ENCODE data around the gene PERP.
"Not testable (repeated sequence)": the region's sequence is repeated elsewhere in the genome, so short reads cannot be mapped to it uniquely, and the experiment has no call there.

PERP gene

DNA sequence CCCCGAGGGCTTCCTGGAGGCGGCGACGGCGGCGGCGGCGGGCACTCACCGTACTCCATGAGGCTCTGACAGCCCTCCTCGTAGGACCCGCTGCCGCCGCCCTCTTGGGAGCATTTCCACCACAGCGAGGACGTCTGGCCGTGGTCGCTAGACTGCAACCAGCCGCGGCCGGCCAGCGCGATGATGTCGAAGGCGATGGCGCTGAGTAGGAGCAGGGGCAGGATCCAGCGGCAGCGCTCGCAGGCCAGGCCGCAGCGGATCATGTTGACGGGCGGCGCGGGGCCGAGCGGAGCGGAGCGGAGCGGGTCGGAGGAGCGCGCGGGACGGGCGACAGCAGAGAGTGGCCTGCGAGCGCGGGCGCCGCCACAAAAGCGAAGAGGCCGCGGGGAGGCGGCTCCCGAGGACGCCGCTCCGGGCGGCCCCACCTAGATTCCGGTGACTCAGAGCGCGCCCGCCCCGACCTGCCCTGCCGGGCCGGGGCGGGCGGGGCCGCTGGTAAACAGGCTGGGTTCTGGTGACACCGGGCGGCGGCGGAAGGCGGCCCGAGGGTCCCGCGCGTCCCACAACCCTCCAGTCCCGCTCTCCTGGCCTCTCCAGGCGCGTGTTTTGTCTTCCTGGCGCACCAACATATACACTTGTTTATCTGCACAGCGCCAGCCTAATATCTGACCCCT, at the start of gene PERP:
Gene PERP, minus strand, starts transcription at position 342 of the 674 bp plus-strand sequence. Its CDS starts 79 bp downstream, at position 263.
- Mint-ChIP-seq H3K4me3 (peak within 1 kb of the TSS; percentile 95), H3K4me1 (peaks cover 17% of the 10 kb centered on the region), H3K36me3 (no peaks in the 10 kb centered on the region), H3K9me3 (no peaks in the 10 kb centered on the region), H3K27ac (peak within 1 kb of the TSS; percentile 82), H3K27me3 (peaks cover 19% of the 10 kb centered on the region)
- ATAC-seq (ENCODE audit: low read depth) (peak; percentile 83), DNase-seq (ENCODE audit: low spot score in 2 of 2) (peak; percentile 28 to 38)

- H3K27ac Mint-ChIP-seq, result no peak overlapping the region
- peaks cover 17% of the 10 kb centered on the region for H3K27me3 Mint-ChIP-seq
- no peak for DNase-seq (ENCODE audit: low spot score in 2 of 2)
- H3K4me3 Mint-ChIP-seq, result no peak overlapping the region
- H3K9me3 Mint-ChIP-seq, result peaks cover 5% of the 10 kb centered on the region
- no peaks in the 10 kb centered on the region for H3K36me3 Mint-ChIP-seq
- no peaks in the 10 kb centered on the region for H3K4me1 Mint-ChIP-seq
- ATAC-seq (ENCODE audit: low read depth), result no peak
These were observed 48.2 kb upstream of the PERP start for GRCh38 chr6:138155443-138155842.

DNA sequence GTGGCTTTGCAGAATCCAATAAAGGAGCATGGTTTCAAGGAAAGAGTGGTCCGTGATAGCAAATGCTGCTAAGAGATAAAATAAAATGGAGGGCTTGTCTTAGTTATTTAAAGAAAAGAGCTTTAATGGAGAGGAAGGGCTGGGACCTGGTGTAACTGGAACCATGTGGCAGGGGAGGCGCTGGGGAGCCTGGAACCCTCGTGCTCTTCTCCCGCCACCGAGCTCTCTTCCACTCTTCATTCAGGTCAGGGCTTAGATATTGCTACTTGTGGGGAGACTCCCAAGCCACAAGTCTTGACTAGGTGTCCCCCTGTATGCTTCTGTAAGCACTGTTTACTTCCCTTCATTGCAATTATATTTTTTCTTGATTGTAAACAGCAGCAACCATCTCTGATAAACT, 39.3 kb upstream of the PERP start:
- Mint-ChIP-seq H3K9me3 (peaks cover 2% of the 10 kb centered on the region), H3K4me1 (peaks cover 2% of the 10 kb centered on the region), H3K36me3 (no peaks in the 10 kb centered on the region), H3K4me3 (no peak overlapping the region), H3K27me3 (peaks cover 8% of the 10 kb centered on the region), H3K27ac (no peak overlapping the region)
- DNase-seq (ENCODE audit: low spot score in 2 of 2) (no peak), ATAC-seq (ENCODE audit: low read depth) (no peak)

- peaks cover 6% of the 10 kb centered on the region for H3K27me3 Mint-ChIP-seq
- H3K27ac Mint-ChIP-seq, result no peak overlapping the region
- peaks cover 2% of the 10 kb centered on the region for H3K9me3 Mint-ChIP-seq
- H3K4me1 Mint-ChIP-seq, result peaks cover 2% of the 10 kb centered on the region
- no peaks in the 10 kb centered on the region for H3K36me3 Mint-ChIP-seq
- DNase-seq (ENCODE audit: low spot score in 2 of 2) (no peak), ATAC-seq (ENCODE audit: low read depth) (peak; percentile 92)
- no peak overlapping the region for H3K4me3 Mint-ChIP-seq
These were observed 38.2 kb upstream of the PERP start for GRCh38 chr6:138145402-138145801.

DNA sequence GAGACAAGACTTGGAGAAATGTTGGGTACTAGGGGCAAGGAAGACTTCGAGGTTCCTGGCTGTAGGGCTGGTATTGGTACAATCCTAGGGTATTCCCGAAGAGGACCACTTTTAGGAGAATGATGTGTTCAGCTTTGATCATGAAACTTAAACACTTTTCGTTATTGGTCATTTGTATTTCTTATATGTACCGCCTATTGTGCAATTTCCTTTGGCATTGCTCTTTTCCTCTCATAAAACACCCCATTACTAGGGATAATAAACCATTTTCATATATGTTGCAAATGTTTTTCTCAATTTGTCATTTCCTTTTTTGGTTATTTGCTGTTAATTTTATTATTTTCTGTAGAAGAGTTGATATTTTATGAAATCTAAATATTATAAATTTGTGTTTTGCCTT, 35.6 kb upstream of the PERP start:
- no peak for ATAC-seq (ENCODE audit: low read depth)
- H3K4me3 Mint-ChIP-seq, result no peak overlapping the region
- H3K27ac Mint-ChIP-seq, result no peak overlapping the region

GRCh38 chr6:138129190-138129589, 22.0 kb upstream of the PERP start:
- DNase-seq (ENCODE audit: low spot score in 2 of 2) (no peak), ATAC-seq (ENCODE audit: low read depth) (no peak)
- H3K27me3 Mint-ChIP-seq, result peaks cover 11% of the 10 kb centered on the region
- no peak overlapping the region for H3K4me3 Mint-ChIP-seq
- no peaks in the 10 kb centered on the region for H3K4me1 Mint-ChIP-seq
- no peak overlapping the region for H3K27ac Mint-ChIP-seq
- no peaks in the 10 kb centered on the region for H3K36me3 Mint-ChIP-seq
- H3K9me3 Mint-ChIP-seq, result no peaks in the 10 kb centered on the region

More for the DNA sequence above, 35.6 kb upstream of the PERP start:
- Mint-ChIP-seq H3K27me3 (peaks cover 12% of the 10 kb centered on the region), H3K9me3 (peaks cover 2% of the 10 kb centered on the region), H3K4me1 (peaks cover 2% of the 10 kb centered on the region), H3K36me3 (no peaks in the 10 kb centered on the region)
- DNase-seq (ENCODE audit: low spot score in 2 of 2), result no peak

- no peaks in the 10 kb centered on the region for H3K36me3 Mint-ChIP-seq
- ATAC-seq (ENCODE audit: low read depth) (no peak), DNase-seq (ENCODE audit: low spot score in 2 of 2) (no peak)
- no peaks in the 10 kb centered on the region for H3K4me1 Mint-ChIP-seq
- no peak overlapping the region for H3K4me3 Mint-ChIP-seq
- no peak overlapping the region for H3K27ac Mint-ChIP-seq
- H3K27me3 Mint-ChIP-seq, result peaks cover 9% of the 10 kb centered on the region
- H3K9me3 Mint-ChIP-seq, result peaks cover 3% of the 10 kb centered on the region
These were observed 20.9 kb upstream of the PERP start for GRCh38 chr6:138128096-138128495.

- H3K27me3 Mint-ChIP-seq, result peaks cover 14% of the 10 kb centered on the region
- H3K9me3 Mint-ChIP-seq, result peaks cover 3% of the 10 kb centered on the region
- no peaks in the 10 kb centered on the region for H3K36me3 Mint-ChIP-seq
- DNase-seq (ENCODE audit: low spot score in 2 of 2) (no peak), ATAC-seq (ENCODE audit: low read depth) (no peak)
- no peak overlapping the region for H3K27ac Mint-ChIP-seq
- H3K4me1 Mint-ChIP-seq, result no peaks in the 10 kb centered on the region
- H3K4me3 Mint-ChIP-seq, result no peak overlapping the region
These were observed 16.9 kb upstream of the PERP start for GRCh38 chr6:138124096-138124495.

DNA sequence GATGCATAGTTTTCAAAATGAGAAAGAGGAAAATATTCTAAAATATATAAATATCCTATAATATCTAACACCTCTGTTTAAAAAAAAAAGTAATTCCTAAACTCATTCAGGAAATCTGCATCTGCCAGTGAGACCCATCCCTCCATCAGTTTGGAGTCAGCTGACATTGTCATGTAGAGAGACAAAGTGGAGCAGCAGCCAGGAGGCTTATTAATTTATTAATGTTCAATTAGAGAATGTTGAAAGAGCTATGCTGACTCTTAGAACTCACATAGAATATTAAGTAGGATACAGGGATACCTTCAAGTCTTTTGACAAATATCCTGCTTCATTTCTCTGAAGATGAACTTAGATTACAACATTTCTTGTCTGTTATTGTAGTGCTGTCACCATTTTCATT, 12.8 kb upstream of the PERP start:
- Mint-ChIP-seq H3K9me3 (peaks cover 3% of the 10 kb centered on the region), H3K4me3 (no peak overlapping the region), H3K27ac (no peak overlapping the region), H3K4me1 (peaks cover 6% of the 10 kb centered on the region), H3K27me3 (peaks cover 20% of the 10 kb centered on the region), H3K36me3 (no peaks in the 10 kb centered on the region)
- no peak for ATAC-seq (ENCODE audit: low read depth)
- no peak for DNase-seq (ENCODE audit: low spot score in 2 of 2)

DNA sequence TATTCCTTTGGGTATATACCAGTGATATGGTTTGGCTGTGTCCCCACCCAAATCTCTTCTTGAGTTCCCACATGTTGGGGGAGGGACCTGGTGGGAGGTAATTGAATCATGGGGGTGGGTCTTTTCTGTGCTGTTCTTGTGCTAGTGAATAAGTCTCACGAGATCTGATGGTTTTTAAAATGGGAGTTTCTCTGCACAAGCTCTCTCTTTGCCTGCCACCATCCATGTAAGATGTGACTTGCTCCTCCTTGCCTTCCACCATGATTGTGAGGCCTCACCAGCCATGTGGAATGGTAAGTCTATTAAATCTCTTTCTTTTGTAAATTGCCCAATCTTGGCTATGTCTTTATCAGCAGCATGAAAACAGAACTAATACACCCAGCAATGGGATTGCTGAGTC, 12.0 kb upstream of the PERP start:
- not testable (repeated sequence) for H3K27ac Mint-ChIP-seq; DNase-seq (ENCODE audit: low spot score in 2 of 2); H3K4me1 Mint-ChIP-seq

DNA sequence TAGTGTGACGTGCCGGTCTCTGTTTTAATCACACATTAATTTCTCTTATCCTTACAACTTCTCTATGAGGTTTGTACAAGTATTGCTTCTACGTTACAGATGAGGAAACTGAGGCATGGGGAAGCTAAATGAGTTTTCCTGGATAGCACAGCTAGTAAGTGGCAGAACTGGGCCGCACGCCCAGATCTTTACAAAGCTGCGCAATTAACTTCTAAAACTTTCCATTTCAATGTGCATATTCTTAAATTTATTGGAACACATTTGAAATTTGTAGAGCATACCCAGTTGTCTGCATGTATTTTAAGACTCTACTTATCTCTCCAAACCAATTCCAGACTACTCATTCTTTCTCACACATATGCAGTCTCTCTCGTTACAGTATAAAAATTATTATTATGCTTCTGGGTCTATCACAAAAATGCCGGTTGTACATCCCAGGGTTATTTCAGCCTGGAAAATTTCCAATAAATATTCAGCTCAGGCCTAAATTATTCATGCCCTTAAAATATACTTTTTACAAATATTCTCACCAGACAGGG, 10.2 kb upstream of the PERP start:
- DNase-seq (ENCODE audit: low spot score in 2 of 2) (no peak), ATAC-seq (ENCODE audit: low read depth) (no peak)
- no peak overlapping the region for H3K27ac Mint-ChIP-seq
- no peaks in the 10 kb centered on the region for H3K9me3 Mint-ChIP-seq
- no peak overlapping the region for H3K4me3 Mint-ChIP-seq
- H3K4me1 Mint-ChIP-seq, result peaks cover 6% of the 10 kb centered on the region
- no peaks in the 10 kb centered on the region for H3K36me3 Mint-ChIP-seq
- peaks cover 19% of the 10 kb centered on the region for H3K27me3 Mint-ChIP-seq

More for the DNA sequence above, 12.0 kb upstream of the PERP start:
- not testable (repeated sequence) for H3K9me3 Mint-ChIP-seq; H3K4me3 Mint-ChIP-seq; H3K36me3 Mint-ChIP-seq; ATAC-seq (ENCODE audit: low read depth)
- H3K27me3 Mint-ChIP-seq, result peaks cover 21% of the 10 kb centered on the region

DNA sequence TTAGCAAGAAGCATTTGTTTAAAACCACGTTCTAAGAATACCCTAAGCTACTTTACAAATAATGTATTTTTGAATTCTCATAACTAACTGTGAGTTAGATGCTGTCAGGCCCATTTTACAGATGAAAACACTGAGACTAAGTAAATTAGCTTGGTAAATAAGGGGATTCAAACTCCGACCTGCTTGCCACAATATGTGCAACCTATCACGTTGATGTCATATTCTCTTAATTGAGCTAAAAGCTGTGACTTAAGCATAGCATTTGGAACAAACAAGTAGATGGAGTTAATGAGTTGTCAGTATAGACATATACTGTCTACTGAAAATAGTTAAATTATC, 9.4 kb upstream of the PERP start:
- DNase-seq (ENCODE audit: low spot score in 2 of 2), result no peak
- ATAC-seq (ENCODE audit: low read depth), result no peak
- no peak overlapping the region for H3K4me3 Mint-ChIP-seq
- peaks cover 6% of the 10 kb centered on the region for H3K4me1 Mint-ChIP-seq
- H3K36me3 Mint-ChIP-seq, result no peaks in the 10 kb centered on the region
- no peak overlapping the region for H3K27ac Mint-ChIP-seq
- no peaks in the 10 kb centered on the region for H3K9me3 Mint-ChIP-seq
- peaks cover 17% of the 10 kb centered on the region for H3K27me3 Mint-ChIP-seq

DNA sequence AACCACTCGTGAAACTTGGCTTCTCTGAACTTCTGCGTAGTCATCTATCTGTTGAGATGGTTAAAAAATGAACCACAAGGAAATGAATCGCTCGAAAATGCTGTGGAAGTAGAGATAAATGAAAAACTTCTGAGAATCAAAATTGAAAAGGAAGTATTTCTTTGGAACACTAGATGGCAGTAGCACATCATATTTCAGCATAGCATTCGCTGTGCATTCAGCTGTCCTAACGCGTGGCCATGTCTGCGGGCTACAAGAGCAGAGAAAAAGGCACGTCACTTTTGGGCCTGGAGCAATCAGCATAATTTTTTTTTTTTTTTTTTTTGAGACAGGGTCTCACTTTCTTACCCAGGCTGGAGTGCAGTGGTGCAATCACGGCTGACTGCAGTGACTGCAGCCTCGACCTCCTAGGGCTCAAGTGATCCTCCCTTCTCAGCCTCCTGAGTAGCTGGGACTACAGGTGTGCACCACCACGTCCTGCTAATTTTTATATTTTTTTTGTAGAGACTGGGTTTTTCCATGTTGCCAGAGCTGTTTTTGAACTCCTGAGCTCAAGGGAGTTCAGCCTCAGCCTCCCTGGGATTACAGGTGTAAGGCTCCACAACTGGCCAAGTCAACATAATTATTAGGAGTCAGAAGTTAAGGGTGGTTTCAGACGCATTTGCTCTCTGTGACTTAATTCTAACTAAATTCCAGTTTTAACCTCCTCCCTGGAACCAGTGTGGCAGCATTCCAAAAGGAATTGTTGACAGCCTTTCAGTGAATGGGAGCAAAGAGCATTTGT, 8.8 kb upstream of the PERP start:
- no peak overlapping the region for H3K4me3 Mint-ChIP-seq
- no peak overlapping the region for H3K27ac Mint-ChIP-seq
- no peaks in the 10 kb centered on the region for H3K36me3 Mint-ChIP-seq
- peaks cover 20% of the 10 kb centered on the region for H3K27me3 Mint-ChIP-seq
- peaks cover 6% of the 10 kb centered on the region for H3K4me1 Mint-ChIP-seq
- no peaks in the 10 kb centered on the region for H3K9me3 Mint-ChIP-seq
- DNase-seq (ENCODE audit: low spot score in 2 of 2) (peak in 1 of 2 donors; percentile 54), ATAC-seq (ENCODE audit: low read depth) (peak; percentile 87)

DNA sequence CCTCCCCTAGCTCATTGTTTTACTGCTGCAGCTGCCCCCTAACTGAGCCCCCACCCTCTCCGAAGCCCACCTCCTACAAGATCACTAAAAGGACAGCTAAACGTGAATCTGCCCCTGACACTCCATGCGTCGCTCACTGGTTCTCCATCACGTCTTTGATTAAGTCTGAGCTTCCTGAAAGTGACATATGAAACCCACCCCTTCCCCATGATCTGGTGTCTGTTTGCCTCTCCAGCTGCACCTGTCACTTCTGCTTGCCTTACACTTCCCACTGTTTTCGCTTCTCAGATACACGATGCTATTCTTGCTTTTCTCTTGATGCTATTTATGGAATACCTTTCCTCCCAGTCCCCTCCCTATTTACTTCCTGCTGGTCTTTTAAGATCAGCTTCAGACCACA, 8.0 kb upstream of the PERP start:
- peaks cover 6% of the 10 kb centered on the region for H3K4me1 Mint-ChIP-seq
- H3K36me3 Mint-ChIP-seq, result no peaks in the 10 kb centered on the region
- peaks cover 20% of the 10 kb centered on the region for H3K27me3 Mint-ChIP-seq
- no peak overlapping the region for H3K4me3 Mint-ChIP-seq
- H3K9me3 Mint-ChIP-seq, result no peaks in the 10 kb centered on the region
- no peak for ATAC-seq (ENCODE audit: low read depth)
- DNase-seq (ENCODE audit: low spot score in 2 of 2), result no peak
- H3K27ac Mint-ChIP-seq, result no peak overlapping the region
